HCT116 (cell line): ENCODE measurements around the gene KRT73.

Experiments used
- CTCF ChIP-seq, 3 experiments: fragments of 200-600 bp in 1 of 3; sonication (generic) in 1 of 3; IDR thresholded peaks in 2 of 3; conservative IDR thresholded peaks in 1 of 3; 2 replicates each; pipeline ENCODE4 v1.5.1; 2012 to 2017; ENCODE audit warnings: low read depth in 2 of 3, low read length in 2 of 3, antibody characterized with exemption in 1 of 3, borderline replicate concordance in 1 of 3, control low read depth in 1 of 3, mild to moderate bottlenecking in 1 of 3, mixed read lengths in 1 of 3, mixed run types in 1 of 3, moderate library complexity in 1 of 3; ENCODE audit not compliant: insufficient read depth in 1 of 3
- POLR2A ChIP-seq: IDR thresholded peaks from 2 replicates; pipeline ENCODE4 v1.7.0; 2011; ENCODE audit warnings: borderline replicate concordance; ENCODE audit not compliant: insufficient read depth, insufficient read length; ENCODE audit errors: extremely low read depth
- SP1 ChIP-seq: IDR thresholded peaks from 2 replicates; pipeline ENCODE4 v1.6.1; 2012; ENCODE audit warnings: low read depth
- TCF7L2 ChIP-seq: IDR thresholded peaks from 2 replicates; pipeline ENCODE4 v1.7.0; 2011; ENCODE audit warnings: borderline replicate concordance, inconsistent platforms; ENCODE audit not compliant: insufficient read depth, insufficient read length; ENCODE audit errors: extremely low read depth
- ZNF274 ChIP-seq: fragments of 200-500 bp; sonication (Bioruptor generic); IDR thresholded peaks from 2 replicates; pipeline ENCODE4 v1.6.1; 2014; ENCODE audit warnings: mild to moderate bottlenecking, low read depth, low read length, inconsistent platforms

GRCh38 chr12:52659395-52659794, 41.0 kb upstream of the KRT73 start:
- TF ChIP-seq CTCF (IDR thresholded peaks at IDR 0.05 in 2 of 3, conservative IDR thresholded peaks at IDR 0.05 in 1 of 3; ENCODE audit: borderline replicate concordance in 1 of 3, insufficient read depth in 1 of 3, low read depth in 2 of 3, low read length in 2 of 3) = no peak
- no peak for TF ChIP-seq TCF7L2
- no peak for TF ChIP-seq ZNF274
- no peak for TF ChIP-seq POLR2A
- TF ChIP-seq SP1 = no peak
